ENCODE data around the gene STK32B. TPM values are rescaled to one million over a fixed set of nuclear protein-coding genes. Genes with fewer than 3 reads are reported as not detected.

Gene STK32B
- total RNA-seq, 1 experiment from 2014 or later: 11.6 TPM

GRCh38 chr4:5267408-5267807, 216.1 kb downstream of the STK32B start:
- TF ChIP-seq CTCF (IDR thresholded peaks at IDR 0.05) (no peak), POLR2AphosphoS5 (IDR thresholded peaks at IDR 0.05; ENCODE audit: low read depth, low read length) (no peak), SIN3A (IDR thresholded peaks at IDR 0.05; ENCODE audit: borderline replicate concordance, insufficient read depth, low read depth, low read length) (no peak), TCF7L2 (IDR thresholded peaks at IDR 0.05; ENCODE audit: low read depth, low read length) (no peak), REST (IDR thresholded peaks at IDR 0.05; ENCODE audit: insufficient read depth in 1 of 2, low read depth in 2 of 2, low read length in 1 of 2) (no peak)
- no peaks in the 10 kb centered on the region for H3K4me1 ChIP-seq (ENCODE audit: control insufficient read depth, insufficient read depth, low read length)
- in situ Hi-C loops (cut with HindIII; ENCODE audit: low pct_unique_long_range_greater_than_20kb, low sequenced_read_pairs) (no loop called here), intact Hi-C loops (cut with micrococcal nuclease; ENCODE audit: unreplicated experiment) (no loop called here)
- no peaks in the 10 kb centered on the region for H3K9me3 ChIP-seq (ENCODE audit: control insufficient read depth, insufficient read depth, low read depth, low read length)
- no peak for ATAC-seq
- DNase-seq (ENCODE audit: low read depth, low spot score): no peak
- ChIA-PET CTCF (no interaction called here), POLR2A (no interaction called here)
- H3K4me3 ChIP-seq (ENCODE audit: low read depth in 2 of 2, low read length in 2 of 2): no peak overlapping the region
- H3K27me3 ChIP-seq (ENCODE audit: control insufficient read depth, insufficient read depth, low read length): no peaks in the 10 kb centered on the region
- H3K36me3 ChIP-seq (ENCODE audit: control insufficient read depth, insufficient read depth, low read length): no peaks in the 10 kb centered on the region
- no TSS peak for BruUV-seq (replicated peaks)
- no peak overlapping the region for H3K27ac ChIP-seq (ENCODE audit: low read length)

- Histone ChIP-seq H3K4me3 (ENCODE audit: low read depth in 2 of 2, low read length in 2 of 2) (no peak overlapping the region), H3K27me3 (ENCODE audit: control insufficient read depth, insufficient read depth, low read length) (no peaks in the 10 kb centered on the region), H3K9me3 (ENCODE audit: control insufficient read depth, insufficient read depth, low read depth, low read length) (no peaks in the 10 kb centered on the region), H3K36me3 (ENCODE audit: control insufficient read depth, insufficient read depth, low read length) (no peaks in the 10 kb centered on the region), H3K27ac (ENCODE audit: low read length) (no peak overlapping the region), H3K4me1 (ENCODE audit: control insufficient read depth, insufficient read depth, low read length) (no peaks in the 10 kb centered on the region)
- TF ChIP-seq REST (IDR thresholded peaks at IDR 0.05; ENCODE audit: insufficient read depth in 1 of 2, low read depth in 2 of 2, low read length in 1 of 2): no peak
- ChIA-PET POLR2A (no interaction called here), CTCF (no interaction called here)
- ATAC-seq (no peak), DNase-seq (ENCODE audit: low read depth, low spot score) (no peak)
- in situ Hi-C loops (cut with HindIII; ENCODE audit: low pct_unique_long_range_greater_than_20kb, low sequenced_read_pairs) (no loop called here), intact Hi-C loops (cut with micrococcal nuclease; ENCODE audit: unreplicated experiment) (no loop called here)
- no TSS peak for BruUV-seq (replicated peaks)
Observed at GRCh38 chr4:5276475-5277075, 225.3 kb downstream of the STK32B start.

Measured in Panc1 (cell line).